HepG2 (cell line): ENCODE measurements around the gene ARHGEF10L. TPM values are rescaled to one million over a fixed set of nuclear protein-coding genes. Genes with fewer than 3 reads are reported as not detected.
"Not testable (repeated sequence)": the region's sequence is repeated elsewhere in the genome, so short reads cannot be mapped to it uniquely, and the experiment has no call there.

ENCODE experiments used
- ATAC-seq: fragments of 200-7000 bp; cut with Tn5 transposase; 3 replicates; pipeline ENCODE4 v1.9.1; 2020; ENCODE audit warnings: mild to moderate bottlenecking, moderate library complexity
- BruUV-seq: library from RNA; stranded (reverse); fragments of 400-500 nt; replicated peaks from 2 replicates; lab custom pipeline; 2021; lab: Mats Ljungman, UMichigan
- CTCF ChIA-PET: fragments of 300-600 bp; formaldehyde crosslinking; extraction: SDS; loops from one replicate; lab custom pipeline; 2021; ENCODE audit warnings: low total read pairs, inconsistent platforms, low intra/inter-chr PET ratio; lab: Yijun Ruan, JAX
- POLR2A ChIA-PET: fragments of 350-600 bp; sonication (Branson Sonifier 250); formaldehyde crosslinking; loops from one replicate; lab custom pipeline; 2020; ENCODE audit warnings: antibody characterized with exemption, inconsistent platforms; lab: Yijun Ruan, JAX
- DNase-seq: peaks from one replicate; pipeline ENCODE4 v3.0.0-alpha.2; 2015; ENCODE audit warnings: low spot score
- FAIRE-seq: peaks from 3 replicates; lab custom pipeline; 2011; peaks lifted over from hg19 to GRCh38; lab: Jason Lieb, UNC
- H2AFZ ChIP-seq: one replicate; pipeline ENCODE4 v1.6.1; 2011; ENCODE audit warnings: low read length, inconsistent platforms
- H3K27ac ChIP-seq: fragments of 300-600 bp; 3 replicates; pipeline ENCODE4 v1.8.0; 2011; ENCODE audit warnings: mixed run types, mild to moderate bottlenecking, mixed read lengths, low read length, inconsistent platforms; ENCODE audit not compliant: insufficient read depth; ENCODE audit errors: extremely low read length
- H3K27me3 ChIP-seq, 2 experiments: fragments of 200-600 bp in 1 of 2; 2 replicates in 1 of 2; 3 replicates in 1 of 2; pipeline versions ENCODE4 v1.6.0 to v1.8.0; 2011; ENCODE audit warnings: low read length in 2 of 2, mild to moderate bottlenecking in 2 of 2, moderate library complexity in 2 of 2, inconsistent platforms in 1 of 2; ENCODE audit not compliant: insufficient read depth in 2 of 2, control insufficient read depth in 1 of 2
- H3K36me3 ChIP-seq, 2 experiments: fragments of 200-600 bp in 1 of 2; replicated peaks in 1 of 2; 2 replicates in 1 of 2; 3 replicates in 1 of 2; pipeline versions ENCODE4 v1.5.1 to v1.8.0; 2011; ENCODE audit warnings: low read length in 2 of 2, inconsistent platforms in 1 of 2; ENCODE audit not compliant: insufficient read depth in 2 of 2, control insufficient read depth in 1 of 2
- H3K4me1 ChIP-seq: 2 replicates; pipeline ENCODE4 v1.5.1; 2012; ENCODE audit warnings: low read length, inconsistent platforms; ENCODE audit not compliant: insufficient read depth
- H3K4me2 ChIP-seq: 2 replicates; pipeline ENCODE4 v1.6.0; 2011; ENCODE audit warnings: low read depth, low read length, inconsistent platforms
- H3K4me3 ChIP-seq, 3 experiments: fragments of 200-600 bp in 1 of 3; sonication (generic), shearing (Covaris generic) in 1 of 3; replicated peaks in 1 of 3; 2 replicates each; pipeline ENCODE4 v1.5.1; 2011 to 2016; ENCODE audit warnings: low read length in 3 of 3, inconsistent platforms in 2 of 3, low read depth in 2 of 3, mild to moderate bottlenecking in 2 of 3, control low read depth in 1 of 3, mixed read lengths in 1 of 3; ENCODE audit not compliant: insufficient read depth in 1 of 3
- H3K79me2 ChIP-seq: one replicate; pipeline ENCODE4 v1.6.1; 2011; ENCODE audit warnings: low read length, inconsistent platforms; ENCODE audit not compliant: insufficient read depth
- H3K9ac ChIP-seq: 2 replicates; pipeline ENCODE4 v1.6.0; 2011; ENCODE audit warnings: mild to moderate bottlenecking, low read depth, low read length, inconsistent platforms; ENCODE audit not compliant: insufficient read depth
- H3K9me3 ChIP-seq: 2 replicates; pipeline ENCODE4 v1.5.1; 2012; ENCODE audit warnings: mild to moderate bottlenecking, low read length
- H4K20me1 ChIP-seq: 2 replicates; pipeline ENCODE4 v1.6.0; 2011; ENCODE audit warnings: inconsistent platforms, mild to moderate bottlenecking, low read length, moderate library complexity; ENCODE audit not compliant: insufficient read depth
- AGO1 ChIP-seq: fragments of 200-400 bp; formaldehyde crosslinking; IDR thresholded peaks from 2 replicates; pipeline ENCODE4 v1.6.1; 2017; ENCODE audit warnings: mild to moderate bottlenecking, low read depth, low read length, moderate library complexity; ENCODE audit not compliant: poor library complexity, severe bottlenecking
- BORCS8-MEF2B ChIP-seq: sonication (generic); formaldehyde crosslinking; IDR thresholded peaks from 2 replicates; pipeline ENCODE4 v1.8.0; 2022; ENCODE audit warnings: mild to moderate bottlenecking, missing genetic modification reagents
- CEBPB ChIP-seq: IDR thresholded peaks from 2 replicates; pipeline ENCODE4 v1.6.1; 2011; ENCODE audit warnings: low read depth, low read length, improper control_type of control experiment, borderline replicate concordance
- CEBPG ChIP-seq: IDR thresholded peaks from 2 replicates; pipeline ENCODE4 v1.6.1; 2016
- HNF4A ChIP-seq: sonication (generic); formaldehyde crosslinking; IDR thresholded peaks from 2 replicates; pipeline ENCODE4 v1.4.0; 2020; ENCODE audit warnings: missing genetic modification reagents
- HNRNPH1 ChIP-seq: fragments of 200-400 bp; formaldehyde crosslinking; optimal IDR thresholded peaks from 2 replicates; pipeline ENCODE3; 2017; ENCODE audit warnings: mild to moderate bottlenecking, low read depth, low read length
- KDM5B ChIP-seq: sonication (generic); formaldehyde crosslinking; IDR thresholded peaks from 2 replicates; pipeline ENCODE4 v1.4.0; 2020; ENCODE audit warnings: missing genetic modification reagents, mild to moderate bottlenecking, borderline replicate concordance
- MTF1 ChIP-seq: sonication (generic); formaldehyde crosslinking; IDR thresholded peaks from 2 replicates; pipeline ENCODE4 v1.5.0; 2020; ENCODE audit warnings: missing genetic modification reagents
- PHF8 ChIP-seq: sonication (generic); formaldehyde crosslinking; IDR thresholded peaks from 2 replicates; pipeline ENCODE4 v1.5.0; 2020; ENCODE audit warnings: missing genetic modification reagents
- POGZ ChIP-seq: sonication (generic); formaldehyde crosslinking; IDR thresholded peaks from 2 replicates; pipeline ENCODE4 v1.4.0; 2020; ENCODE audit warnings: mild to moderate bottlenecking, missing genetic modification reagents
- SOX6 ChIP-seq, 2 experiments: fragments of 450-650 bp in 1 of 2; sonication (generic) in 1 of 2; formaldehyde crosslinking in 1 of 2; IDR thresholded peaks; 2 replicates each; pipeline versions ENCODE4 v1.4.0 to v1.6.1; 2017 to 2020; ENCODE audit warnings: antibody characterized with exemption in 1 of 2, mild to moderate bottlenecking in 1 of 2, missing genetic modification reagents in 1 of 2
- ZMYM3 ChIP-seq: sonication (generic); formaldehyde crosslinking; IDR thresholded peaks from 2 replicates; pipeline ENCODE4 v1.5.1; 2020; ENCODE audit warnings: mild to moderate bottlenecking, missing genetic modification reagents
- ZNF136 ChIP-seq: sonication (generic); formaldehyde crosslinking; IDR thresholded peaks from 2 replicates; pipeline ENCODE4 v1.8.1; 2022; ENCODE audit warnings: low read depth, mild to moderate bottlenecking, moderate library complexity, missing genetic modification reagents
- ZNF460 ChIP-seq: sonication (generic); formaldehyde crosslinking; IDR thresholded peaks from 2 replicates; pipeline ENCODE4 v1.5.1; 2020; ENCODE audit warnings: missing genetic modification reagents, mild to moderate bottlenecking, borderline replicate concordance
- WGBS: methylation state at CpG from one replicate; pipeline ENCODE4 v1.1.6; 2017; ENCODE audit warnings: low lambda C conversion rate; 5-methylcytosine and 5-hydroxymethylcytosine counted together
- in situ Hi-C: cut with HindIII; loops from 2 replicates; pipeline ENCODE4 v1.10.0; 2017; ENCODE audit warnings: low pct_unique_long_range_greater_than_20kb; ENCODE audit not compliant: extremely low pct_ligation_motif_present
- intact Hi-C: fragments of 100-400 bp; cut with micrococcal nuclease; formaldehyde crosslinking; loops from one replicate; pipeline ENCODE4 v1.10.0; 2022; ENCODE audit not compliant: unreplicated experiment
- polyA plus RNA-seq, 8 experiments: library from polyadenylated mRNA; depleted of rRNA in 3 of 8; stranded (reverse) in 7 of 8; unstranded in 1 of 8; fragments of >200 nt; fragmentation: Illumina TruSeq in 4 of 8; extraction: Trizol in 4 of 8; gene quantifications; 2 replicates each; pipeline versions ENCODE4 v1.2.1 to v1.2.3, GENCODE V29; 2011 to 2016; ENCODE audit warnings: low read depth in 4 of 8, missing spikeins in 1 of 8, mixed read lengths in 1 of 8; ENCODE audit not compliant: insufficient read depth in 1 of 8
- total RNA-seq, 5 experiments: library from RNA; depleted of rRNA; stranded (reverse); fragments of >200 nt; fragmentation: Illumina TruSeq; extraction: Trizol; gene quantifications; 2 replicates each; pipeline ENCODE4 v1.2.3, GENCODE V29; 2016; ENCODE audit warnings: low read depth in 1 of 5
- TF ChIP-seq, protein P1 (sequence below): sonication (generic); formaldehyde crosslinking; IDR thresholded peaks from 2 replicates; pipeline ENCODE4 v1.5.1; 2020; ENCODE audit warnings: mild to moderate bottlenecking, moderate library complexity, missing genetic modification reagents
- TF ChIP-seq, protein P2 (sequence below): IDR thresholded peaks from 2 replicates; pipeline ENCODE4 v1.4.0; 2020; ENCODE audit warnings: mild to moderate bottlenecking, missing genetic modification reagents

The ARHGEF10L gene
- total and polyA plus RNA-seq, 2 of the 13 experiments (the other 11 are each of a cell fraction or from before 2014, with no cell fraction given) = 46.5 to 78.3 TPM

- peak; percentile 33; the same call in 1 of the 2 replicates for TF ChIP-seq PHF8 (CRISPR knock-in tag)
- TF ChIP-seq BORCS8-MEF2B (CRISPR knock-in tag) = no peak
- no peak for TF ChIP-seq ZNF136
- peak; percentile 14 for TF ChIP-seq AGO1
- no peak for TF ChIP-seq MTF1 (CRISPR knock-in tag)
- TF ChIP-seq HNRNPH1 = no peak
Measured at GRCh38 chr1:17539477-17540254, at the start of gene ARHGEF10L (continued).

DNA sequence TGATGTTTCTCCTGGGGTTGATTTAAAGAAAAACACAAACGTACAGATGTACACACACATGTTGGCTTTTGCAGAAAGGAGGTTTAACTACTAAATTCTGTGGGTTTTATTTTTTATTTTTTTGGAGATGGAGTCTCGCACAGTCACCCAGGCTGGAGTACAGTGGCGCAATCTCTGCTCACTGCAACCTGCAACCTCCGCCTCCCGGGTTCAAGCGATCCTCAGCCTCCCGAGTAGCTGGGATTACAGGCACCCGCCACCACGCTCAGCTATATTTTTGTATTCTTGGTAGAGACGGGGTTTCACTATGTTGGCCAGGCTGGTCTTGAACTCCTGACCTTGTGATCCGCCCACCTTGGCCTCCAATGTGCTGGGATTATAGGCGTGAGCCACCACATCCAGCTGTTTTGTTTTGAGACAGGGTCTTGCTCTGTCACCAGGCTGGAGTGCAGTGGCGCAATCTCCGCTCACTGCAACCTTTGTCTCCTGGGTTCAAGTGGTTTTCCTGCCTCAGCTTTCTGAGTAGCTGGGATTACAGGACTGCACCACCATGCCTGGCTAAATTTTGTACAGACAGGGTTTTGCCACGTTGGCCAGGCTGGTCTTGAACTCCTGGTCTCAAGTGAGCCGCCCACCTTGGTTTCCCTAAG, 49.6 kb upstream of the ARHGEF10L start:
- POLR2A ChIA-PET; H3K9me3 ChIP-seq; BruUV-seq; H4K20me1 ChIP-seq; H3K79me2 ChIP-seq; DNase-seq; H3K4me3 ChIP-seq; intact Hi-C loops; H3K36me3 ChIP-seq; H3K27ac ChIP-seq; H3K9ac ChIP-seq; H3K27me3 ChIP-seq; CTCF ChIA-PET; H2AFZ ChIP-seq; ATAC-seq; TF ChIP-seq SOX6 (IDR thresholded peaks at IDR 0.05): not testable (repeated sequence)
- H3K4me2 ChIP-seq = peak overlapping the region; percentile 18; the same call in 1 of the 2 replicates
- WGBS = 23% methylated on average over 16 of the region's 16 CpGs
- in situ Hi-C loops = loop anchor here (5.0 to 10.0 kb wide), 2 partner anchors 68 to 335 kb away; no protein-coding TSS in a partner anchor
- peaks cover 20% of the 10 kb centered on the region for H3K4me1 ChIP-seq
- peak; percentile 26 for FAIRE-seq
- TF ChIP-seq ZMYM3 (CRISPR knock-in tag) = peak; percentile 73
- TF ChIP-seq, protein P1, sequence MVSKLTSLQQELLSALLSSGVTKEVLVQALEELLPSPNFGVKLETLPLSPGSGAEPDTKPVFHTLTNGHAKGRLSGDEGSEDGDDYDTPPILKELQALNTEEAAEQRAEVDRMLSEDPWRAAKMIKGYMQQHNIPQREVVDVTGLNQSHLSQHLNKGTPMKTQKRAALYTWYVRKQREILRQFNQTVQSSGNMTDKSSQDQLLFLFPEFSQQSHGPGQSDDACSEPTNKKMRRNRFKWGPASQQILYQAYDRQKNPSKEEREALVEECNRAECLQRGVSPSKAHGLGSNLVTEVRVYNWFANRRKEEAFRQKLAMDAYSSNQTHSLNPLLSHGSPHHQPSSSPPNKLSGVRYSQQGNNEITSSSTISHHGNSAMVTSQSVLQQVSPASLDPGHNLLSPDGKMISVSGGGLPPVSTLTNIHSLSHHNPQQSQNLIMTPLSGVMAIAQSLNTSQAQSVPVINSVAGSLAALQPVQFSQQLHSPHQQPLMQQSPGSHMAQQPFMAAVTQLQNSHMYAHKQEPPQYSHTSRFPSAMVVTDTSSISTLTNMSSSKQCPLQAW (CRISPR knock-in tag) = peak; percentile 19; the same call in 1 of the 2 replicates
- TF ChIP-seq ZNF460 (CRISPR knock-in tag) = peak; percentile 68
- TF ChIP-seq CEBPG (CRISPR knock-in tag) = peak; percentile 81
- 0 out of 2 replicates have a peak, but pooled peaks have one; percentile 41 for TF ChIP-seq SOX6 (CRISPR knock-in tag; IDR thresholded peaks at IDR 0.05)
- TF ChIP-seq POGZ (CRISPR knock-in tag) = peak; percentile 41; the same call in 1 of the 2 replicates
- peak; percentile 72 for TF ChIP-seq HNF4A (CRISPR knock-in tag)
- peak; percentile 64; the same call in 1 of the 2 replicates for TF ChIP-seq CEBPB
- TF ChIP-seq, protein P2, sequence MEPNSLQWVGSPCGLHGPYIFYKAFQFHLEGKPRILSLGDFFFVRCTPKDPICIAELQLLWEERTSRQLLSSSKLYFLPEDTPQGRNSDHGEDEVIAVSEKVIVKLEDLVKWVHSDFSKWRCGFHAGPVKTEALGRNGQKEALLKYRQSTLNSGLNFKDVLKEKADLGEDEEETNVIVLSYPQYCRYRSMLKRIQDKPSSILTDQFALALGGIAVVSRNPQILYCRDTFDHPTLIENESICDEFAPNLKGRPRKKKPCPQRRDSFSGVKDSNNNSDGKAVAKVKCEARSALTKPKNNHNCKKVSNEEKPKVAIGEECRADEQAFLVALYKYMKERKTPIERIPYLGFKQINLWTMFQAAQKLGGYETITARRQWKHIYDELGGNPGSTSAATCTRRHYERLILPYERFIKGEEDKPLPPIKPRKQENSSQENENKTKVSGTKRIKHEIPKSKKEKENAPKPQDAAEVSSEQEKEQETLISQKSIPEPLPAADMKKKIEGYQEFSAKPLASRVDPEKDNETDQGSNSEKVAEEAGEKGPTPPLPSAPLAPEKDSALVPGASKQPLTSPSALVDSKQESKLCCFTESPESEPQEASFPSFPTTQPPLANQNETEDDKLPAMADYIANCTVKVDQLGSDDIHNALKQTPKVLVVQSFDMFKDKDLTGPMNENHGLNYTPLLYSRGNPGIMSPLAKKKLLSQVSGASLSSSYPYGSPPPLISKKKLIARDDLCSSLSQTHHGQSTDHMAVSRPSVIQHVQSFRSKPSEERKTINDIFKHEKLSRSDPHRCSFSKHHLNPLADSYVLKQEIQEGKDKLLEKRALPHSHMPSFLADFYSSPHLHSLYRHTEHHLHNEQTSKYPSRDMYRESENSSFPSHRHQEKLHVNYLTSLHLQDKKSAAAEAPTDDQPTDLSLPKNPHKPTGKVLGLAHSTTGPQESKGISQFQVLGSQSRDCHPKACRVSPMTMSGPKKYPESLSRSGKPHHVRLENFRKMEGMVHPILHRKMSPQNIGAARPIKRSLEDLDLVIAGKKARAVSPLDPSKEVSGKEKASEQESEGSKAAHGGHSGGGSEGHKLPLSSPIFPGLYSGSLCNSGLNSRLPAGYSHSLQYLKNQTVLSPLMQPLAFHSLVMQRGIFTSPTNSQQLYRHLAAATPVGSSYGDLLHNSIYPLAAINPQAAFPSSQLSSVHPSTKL = 0 out of 2 replicates have a peak, but pooled peaks have one; percentile 24
- 0 out of 2 replicates have a peak, but pooled peaks have one; percentile 18 for TF ChIP-seq KDM5B
